Hepatic stellate cell (primary cell): ENCODE results near the gene DNAH8.
A peak's percentile ranks its signal among the peaks of the same experiment; 100 is the strongest.
"Not testable (repeated sequence)": the region's sequence is repeated elsewhere in the genome, so short reads cannot be mapped to it uniquely, and the experiment has no call there.

ENCODE experiments used
- DNase-seq: peaks from one replicate; pipeline ENCODE4 v3.0.0; 2011; ENCODE audit warnings: low spot score

Gene DNAH8

GRCh38 chr6:38715016-38715689 is at the start of gene DNAH8:
Gene DNAH8, plus strand, starts transcription at chr6:38715311. Its CDS starts 7,499 bp downstream, at chr6:38722810.
- peak; percentile 12 for DNase-seq

- peak; percentile 72 for DNase-seq
Observed at GRCh38 chr6:38671885-38672467, 43.1 kb upstream of the DNAH8 start.

- DNase-seq = no peak
Observed at GRCh38 chr6:38673397-38674165, 41.5 kb upstream of the DNAH8 start.

- no peak for DNase-seq
Observed at GRCh38 chr6:38676236-38676973, 38.7 kb upstream of the DNAH8 start.

GRCh38 chr6:38676974-38677544 is 38.1 kb upstream of the DNAH8 start:
- no peak for DNase-seq

- DNase-seq = no peak
Observed at GRCh38 chr6:38678178-38678760, 36.8 kb upstream of the DNAH8 start.

GRCh38 chr6:38679668-38680067 is 35.4 kb upstream of the DNAH8 start:
- DNase-seq = no peak

- DNase-seq = no peak
Observed at GRCh38 chr6:38681850-38682249, 33.3 kb upstream of the DNAH8 start.

- no peak for DNase-seq
Observed at GRCh38 chr6:38684237-38684636, 30.9 kb upstream of the DNAH8 start.

GRCh38 chr6:38684904-38685303 is 30.2 kb upstream of the DNAH8 start:
- no peak for DNase-seq

GRCh38 chr6:38686270-38687042 is 28.7 kb upstream of the DNAH8 start:
- DNase-seq = no peak

- no peak for DNase-seq
Observed at GRCh38 chr6:38687043-38687353, 28.1 kb upstream of the DNAH8 start.

GRCh38 chr6:38687549-38687948 is 27.6 kb upstream of the DNAH8 start:
- DNase-seq = no peak

GRCh38 chr6:38688579-38689087 is 26.5 kb upstream of the DNAH8 start:
- no peak for DNase-seq

GRCh38 chr6:38695227-38695900 is 19.7 kb upstream of the DNAH8 start:
- DNase-seq = no peak

GRCh38 chr6:38695933-38696332 is 19.2 kb upstream of the DNAH8 start:
- no peak for DNase-seq

GRCh38 chr6:38696345-38696744 is 18.8 kb upstream of the DNAH8 start:
- DNase-seq = no peak

- no peak for DNase-seq
Observed at GRCh38 chr6:38697846-38698245, 17.3 kb upstream of the DNAH8 start.

- DNase-seq = not testable (repeated sequence)
Observed at GRCh38 chr6:38699702-38700101, 15.4 kb upstream of the DNAH8 start.

GRCh38 chr6:38701551-38701950 is 13.6 kb upstream of the DNAH8 start:
- DNase-seq = no peak
